Measurements from ENCODE around the gene PSMD2. TPM values are rescaled to one million over a fixed set of nuclear protein-coding genes. Genes with fewer than 3 reads are reported as not detected.

Gene PSMD2
- total RNA-seq, 2 donors from 2014 or later, result 75.0 to 83.7 TPM

- TF ChIP-seq CTCF (IDR thresholded peaks at IDR 0.05), result no peak
- no peak for TF ChIP-seq POLR2A (IDR thresholded peaks at IDR 0.05)
- peak overlapping the region in 1 of 4 donors; percentile 13 for H3K27ac ChIP-seq
- H3K36me3 ChIP-seq (replicated peaks in 1 of 2; ENCODE audit: insufficient read depth in 1 of 2, low read depth in 2 of 2), result peaks cover 26 to 52% of the 10 kb centered on the region in 2 donors
- H3K4me3 ChIP-seq, result no peak overlapping the region
- WGBS, 2 donors, result 78% methylated on average over 6 of the region's 6 CpGs
- intact Hi-C loops (cut with DNase I), result no loop called here
- no peaks in the 10 kb centered on the region for H3K27me3 ChIP-seq
- peaks cover 22% of the 10 kb centered on the region for H3K4me1 ChIP-seq
- DNase-seq (no peak), ATAC-seq (no peak)
- H3K9me3 ChIP-seq, result no peaks in the 10 kb centered on the region
Measured at GRCh38 chr3:184333190-184333589, 34.1 kb downstream of the PSMD2 start.

- Histone ChIP-seq H3K4me1 (peaks cover 22% of the 10 kb centered on the region), H3K9me3 (no peaks in the 10 kb centered on the region), H3K27ac (peak overlapping the region in 3 of 4 donors; percentile 6 to 14 (median 13)), H3K36me3 (replicated peaks in 1 of 2; ENCODE audit: insufficient read depth in 1 of 2, low read depth in 2 of 2) (peaks cover 22 to 47% of the 10 kb centered on the region in 2 donors), H3K4me3 (no peak overlapping the region), H3K27me3 (no peaks in the 10 kb centered on the region)
- no peak for DNase-seq
- ATAC-seq, result no peak
- 61 to 66% methylated on average over 3 of the region's 3 CpGs for WGBS, 2 donors
- intact Hi-C loops (cut with DNase I), result no loop called here
- TF ChIP-seq POLR2A (IDR thresholded peaks at IDR 0.05), result no peak
Measured at GRCh38 chr3:184333700-184334099, 34.7 kb downstream of the PSMD2 start.

- Histone ChIP-seq H3K36me3 (replicated peaks in 1 of 2; ENCODE audit: insufficient read depth in 1 of 2, low read depth in 2 of 2) (peaks cover 15 to 41% of the 10 kb centered on the region in 2 donors), H3K9me3 (no peaks in the 10 kb centered on the region), H3K27me3 (no peaks in the 10 kb centered on the region), H3K4me3 (no peak overlapping the region), H3K4me1 (peaks cover 22% of the 10 kb centered on the region), H3K27ac (peak overlapping the region in 3 of 4 donors; percentile 96 to 98 (median 96))
- no peak for TF ChIP-seq CTCF (IDR thresholded peaks at IDR 0.05)
- TF ChIP-seq POLR2A (IDR thresholded peaks at IDR 0.05), result no peak
- 78 to 82% methylated on average over 15 of the region's 15 CpGs for WGBS, 2 donors
- intact Hi-C loops (cut with DNase I), result no loop called here
- ATAC-seq (no peak), DNase-seq (no peak)
Measured at GRCh38 chr3:184334470-184335158, 35.6 kb downstream of the PSMD2 start.

GRCh38 chr3:184335291-184335660 lies 36.2 kb downstream of the PSMD2 start:
- no peak for DNase-seq
- peak; percentile 19 for ATAC-seq
- peaks cover 15 to 39% of the 10 kb centered on the region in 2 donors for H3K36me3 ChIP-seq (replicated peaks in 1 of 2; ENCODE audit: insufficient read depth in 1 of 2, low read depth in 2 of 2)
- intact Hi-C loops (cut with DNase I), result no loop called here
- no peaks in the 10 kb centered on the region for H3K9me3 ChIP-seq
- H3K4me1 ChIP-seq, result peaks cover 22% of the 10 kb centered on the region
- H3K27ac ChIP-seq, result peak overlapping the region; percentile 95 to 98 (median 96)
- no peak overlapping the region for H3K4me3 ChIP-seq
- H3K27me3 ChIP-seq, result no peaks in the 10 kb centered on the region
- no peak for TF ChIP-seq POLR2A (IDR thresholded peaks at IDR 0.05)
- no peak for TF ChIP-seq CTCF (IDR thresholded peaks at IDR 0.05)
- 38 to 53% methylated on average over 2 to 4 of the region's 4 CpGs for WGBS, 2 donors

GRCh38 chr3:184335661-184336546 lies 36.9 kb downstream of the PSMD2 start:
- DNase-seq, result peak; percentile 84 to 90 (median 86)
- Histone ChIP-seq H3K27me3 (no peaks in the 10 kb centered on the region), H3K4me1 (peaks cover 22% of the 10 kb centered on the region), H3K36me3 (replicated peaks in 1 of 2; ENCODE audit: insufficient read depth in 1 of 2, low read depth in 2 of 2) (peaks cover 15 to 34% of the 10 kb centered on the region in 2 donors), H3K4me3 (peak overlapping the region; percentile 55 to 87), H3K27ac (peak overlapping the region; percentile 95 to 98 (median 96)), H3K9me3 (no peaks in the 10 kb centered on the region)
- intact Hi-C loops (cut with DNase I), result no loop called here
- peak; percentile 77 for ATAC-seq
- no peak for TF ChIP-seq CTCF (IDR thresholded peaks at IDR 0.05)
- peak in 2 of 3 donors; percentile 61 to 74 for TF ChIP-seq POLR2A (IDR thresholded peaks at IDR 0.05)
- 1% methylated on average over 24 to 45 of the region's 77 CpGs for WGBS, 2 donors
